HS-27A (cell line): ENCODE results near the gene RWDD4.

ENCODE experiments used
- DNase-seq: peaks from one replicate; pipeline ENCODE4 v3.0.0-alpha.2; 2012; ENCODE audit warnings: low read depth, missing footprints

RWDD4 gene

DNA sequence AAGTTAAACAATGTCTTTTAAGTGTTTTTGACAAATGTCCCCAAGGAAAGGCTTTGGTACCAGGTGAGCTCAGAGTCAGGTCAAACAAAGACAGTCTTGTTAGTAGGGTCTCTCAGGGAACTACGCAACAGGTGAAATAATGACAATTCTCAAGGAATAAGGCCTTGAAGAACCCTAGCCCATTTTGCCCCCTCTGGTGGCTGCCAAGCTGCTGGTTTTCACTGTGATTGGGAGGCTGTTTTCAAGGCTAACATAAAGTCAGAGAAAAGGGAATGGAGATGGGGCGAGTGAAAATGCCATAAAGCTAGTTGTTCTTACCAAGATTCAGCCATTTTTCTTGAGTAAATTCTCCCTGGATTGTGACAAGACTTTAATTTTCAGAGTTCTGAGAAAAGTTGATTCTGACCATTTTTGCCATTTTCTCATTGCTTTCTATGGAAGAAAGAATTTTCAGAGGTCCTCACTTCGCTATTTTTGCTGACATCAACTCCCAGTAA, 58.7 kb downstream of the RWDD4 start:
- DNase-seq, result no peak

DNA sequence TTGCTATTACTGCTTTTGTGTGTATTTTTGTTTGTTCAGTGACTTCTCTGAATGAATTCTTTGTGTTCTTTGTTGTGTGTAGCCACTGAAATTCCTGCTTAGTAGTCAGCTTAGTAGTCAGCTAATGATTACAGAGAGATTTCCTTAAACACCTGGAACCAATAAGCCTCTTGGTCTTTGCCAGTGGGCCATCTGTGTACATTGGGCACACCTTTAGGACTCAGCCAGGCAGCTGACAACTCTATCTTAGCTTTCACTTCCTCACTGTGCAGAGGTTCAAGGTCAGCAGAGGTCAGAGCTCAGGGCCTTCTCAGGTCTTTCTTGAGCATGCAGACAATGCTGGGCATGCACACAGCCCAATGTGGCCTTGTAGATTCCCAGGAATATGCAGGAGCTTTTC, 59.3 kb downstream of the RWDD4 start:
- DNase-seq, result no peak

- DNase-seq, result no peak
Observed at GRCh38 chr4:183599284-183599683, 59.7 kb downstream of the RWDD4 start.

DNA sequence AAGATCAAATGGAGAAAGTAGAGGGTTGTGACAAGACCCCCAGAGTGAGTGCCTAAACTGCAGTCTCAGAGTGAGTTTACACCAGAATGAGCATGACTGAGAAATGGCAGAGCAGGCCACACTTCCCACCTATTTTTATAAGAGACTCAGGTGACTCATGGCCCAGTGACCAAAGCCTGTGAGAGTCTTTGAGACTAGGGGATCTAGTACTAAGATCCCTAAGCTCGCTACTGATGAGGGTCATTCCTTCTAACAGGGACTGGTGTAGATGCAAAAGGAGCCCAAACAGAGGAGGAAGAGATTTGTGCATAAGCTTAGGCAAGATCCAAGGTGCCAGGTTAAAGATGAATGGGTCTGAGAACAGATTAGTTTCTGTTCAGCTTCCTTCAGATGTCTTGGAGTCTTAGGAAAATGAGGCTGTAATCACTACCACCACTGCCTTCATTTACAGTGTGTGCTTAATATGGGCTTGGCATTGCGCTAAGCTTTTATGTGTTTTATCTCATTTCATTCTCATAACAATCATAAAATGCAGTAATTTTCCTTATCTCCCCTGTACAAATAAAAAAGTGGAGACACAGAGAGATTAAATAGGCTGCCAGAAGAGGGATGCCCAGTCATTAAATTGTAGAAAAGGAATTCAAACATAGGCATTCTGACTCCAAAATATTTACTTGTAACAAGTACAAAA, 62.8 kb downstream of the RWDD4 start:
- DNase-seq, result no peak

GRCh38 chr4:183594823-183595222, 64.2 kb downstream of the RWDD4 start:
- DNase-seq, result no peak

DNA sequence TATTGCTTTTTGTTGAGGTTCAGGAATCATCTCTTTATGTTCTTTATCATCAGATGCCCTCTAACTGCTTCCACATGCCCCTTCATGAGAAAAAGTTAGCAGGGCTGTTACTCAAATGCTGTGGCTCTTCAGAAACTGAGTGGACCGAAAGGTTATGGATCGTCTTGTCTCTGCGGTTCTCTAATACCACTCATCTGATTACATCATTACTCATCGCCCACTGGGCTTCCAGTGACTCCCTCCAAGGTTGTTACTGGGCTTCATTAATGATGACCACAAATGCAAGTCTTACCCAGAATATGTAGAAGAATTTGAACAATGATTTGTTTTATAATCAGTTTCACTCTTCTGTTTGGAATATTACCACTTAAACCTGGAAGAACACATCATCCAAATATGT, 67.7 kb downstream of the RWDD4 start:
- no peak for DNase-seq
